HG03095 (cell line): ENCODE results near the gene ZNF90.
"Not testable (repeated sequence)": the region's sequence is repeated elsewhere in the genome, so short reads cannot be mapped to it uniquely, and the experiment has no call there.

Source experiments
- ATAC-seq: cut with Tn5 transposase; IDR thresholded peaks from one replicate; pipeline ENCODE4 v1.9.1; 2021; ENCODE audit warnings: moderate library complexity; ENCODE audit not compliant: unreplicated experiment

The ZNF90 gene

GRCh38 chr19:20077791-20078463 lies at the start of gene ZNF90:
Gene ZNF90, plus strand, starts transcription at chr19:20078000. Its CDS starts 133 bp downstream, at chr19:20078133.
- ATAC-seq = peak; percentile 88

GRCh38 chr19:20028611-20029010 lies 49.2 kb upstream of the ZNF90 start:
- no peak for ATAC-seq

- ATAC-seq = no peak
Measured at GRCh38 chr19:20035935-20036334, 41.9 kb upstream of the ZNF90 start.

- no peak for ATAC-seq
Measured at GRCh38 chr19:20038358-20039202, 39.2 kb upstream of the ZNF90 start.

- ATAC-seq = peak; percentile 92
Measured at GRCh38 chr19:20039203-20039723, 38.5 kb upstream of the ZNF90 start, which contains the start of gene ZNF682. Gene ZNF682, minus strand, starts transcription at chr19:20039505. Its CDS starts 160 bp downstream, at chr19:20039345.

GRCh38 chr19:20044663-20045062 lies 33.1 kb upstream of the ZNF90 start:
- no peak for ATAC-seq

GRCh38 chr19:20045742-20046141 lies 32.1 kb upstream of the ZNF90 start:
- not testable (repeated sequence) for ATAC-seq

- peak; percentile 92 for ATAC-seq
Measured at GRCh38 chr19:20051841-20052768, 25.7 kb upstream of the ZNF90 start.

- ATAC-seq = not testable (repeated sequence)
Measured at GRCh38 chr19:20058738-20059137, 19.1 kb upstream of the ZNF90 start.

GRCh38 chr19:20060282-20060681 lies 17.5 kb upstream of the ZNF90 start:
- ATAC-seq = no peak

GRCh38 chr19:20066861-20067260 lies 10.9 kb upstream of the ZNF90 start:
- no peak for ATAC-seq

- no peak for ATAC-seq
Measured at GRCh38 chr19:20067943-20068342, 9.9 kb upstream of the ZNF90 start.

- ATAC-seq = not testable (repeated sequence)
Measured at GRCh38 chr19:20068559-20068958, 9.2 kb upstream of the ZNF90 start.

- ATAC-seq = no peak
Measured at GRCh38 chr19:20070691-20071090, 7.1 kb upstream of the ZNF90 start.

GRCh38 chr19:20072936-20073335 lies 4.9 kb upstream of the ZNF90 start:
- ATAC-seq = no peak

GRCh38 chr19:20078581-20079031 lies 806 bp downstream of the ZNF90 start:
- no peak for ATAC-seq

GRCh38 chr19:20079476-20079875 lies 1.7 kb downstream of the ZNF90 start:
- no peak for ATAC-seq

- ATAC-seq = no peak
Measured at GRCh38 chr19:20080656-20081055, 2.9 kb downstream of the ZNF90 start.

- not testable (repeated sequence) for ATAC-seq
Measured at GRCh38 chr19:20082232-20082833, 4.5 kb downstream of the ZNF90 start.

- ATAC-seq = not testable (repeated sequence)
Measured at GRCh38 chr19:20082876-20083275, 5.1 kb downstream of the ZNF90 start.
